ENCODE measurements around the gene SEL1L.
"Not testable (repeated sequence)": the region's sequence is repeated elsewhere in the genome, so short reads cannot be mapped to it uniquely, and the experiment has no call there.

The SEL1L gene

DNA sequence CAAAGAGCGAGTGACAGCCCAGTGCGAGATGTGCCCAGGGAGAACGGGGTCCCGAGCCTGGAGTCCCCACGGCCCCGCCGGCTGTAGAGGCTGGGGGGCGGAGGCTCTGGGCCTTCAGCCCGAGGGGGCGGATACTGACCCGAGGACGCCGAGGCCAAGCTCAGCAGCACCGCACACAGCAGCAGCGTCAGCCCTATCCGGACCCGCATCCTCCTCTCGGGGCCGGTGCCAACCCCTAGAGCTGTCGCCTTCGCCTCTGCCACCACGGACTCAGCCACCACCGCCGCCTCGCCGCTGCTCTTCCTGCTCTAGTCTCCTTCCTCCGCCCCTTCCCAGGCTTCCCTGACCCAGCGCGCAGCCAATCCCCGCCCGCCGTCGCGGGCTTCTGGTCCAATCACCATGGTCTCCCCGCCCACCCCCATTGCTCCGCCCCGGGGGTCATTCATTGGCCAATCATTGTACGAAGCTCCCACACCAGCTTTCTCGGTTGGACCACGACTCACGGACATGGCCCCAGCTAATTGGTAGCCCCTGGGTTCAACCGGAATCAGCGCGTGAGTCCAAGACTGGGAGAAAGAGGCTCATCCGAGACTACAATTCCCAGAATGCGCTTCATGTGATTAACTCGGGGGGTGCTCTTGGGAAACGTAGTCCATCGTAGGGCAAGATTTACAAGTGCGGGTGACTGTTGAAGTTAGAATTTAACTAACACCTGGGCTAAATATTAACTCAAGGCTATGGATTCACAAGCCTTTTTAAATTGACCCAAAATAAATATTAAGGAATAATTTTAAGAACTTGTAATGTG lies at the start of gene SEL1L:
SEL1L (minus strand) TSS at position 318 of the 808 bp plus-strand sequence; CDS start at position 209, 109 bp downstream.
- peak; percentile 99 for DNase-seq
- peak; percentile 98 for ATAC-seq

DNA sequence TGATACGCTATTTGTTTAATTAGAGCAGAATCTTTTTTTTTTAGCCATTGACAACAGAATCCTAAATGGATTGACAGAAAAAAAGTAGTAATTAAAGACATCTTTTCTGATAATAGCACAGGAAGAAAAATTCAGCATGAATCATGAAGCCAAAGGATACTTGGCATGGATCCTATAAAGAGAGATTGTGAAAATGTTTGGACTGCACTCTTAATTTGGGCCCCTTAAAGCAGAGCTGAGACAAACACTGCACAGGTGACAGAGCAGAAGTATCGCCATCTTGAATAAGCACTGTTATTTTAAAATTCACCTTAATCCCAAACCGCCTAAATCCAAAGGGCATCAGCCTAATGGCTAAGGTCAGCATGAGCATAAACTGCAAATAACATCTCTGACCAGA lies 48.8 kb upstream of the SEL1L start:
- ATAC-seq (no peak), DNase-seq (no peak)

DNA sequence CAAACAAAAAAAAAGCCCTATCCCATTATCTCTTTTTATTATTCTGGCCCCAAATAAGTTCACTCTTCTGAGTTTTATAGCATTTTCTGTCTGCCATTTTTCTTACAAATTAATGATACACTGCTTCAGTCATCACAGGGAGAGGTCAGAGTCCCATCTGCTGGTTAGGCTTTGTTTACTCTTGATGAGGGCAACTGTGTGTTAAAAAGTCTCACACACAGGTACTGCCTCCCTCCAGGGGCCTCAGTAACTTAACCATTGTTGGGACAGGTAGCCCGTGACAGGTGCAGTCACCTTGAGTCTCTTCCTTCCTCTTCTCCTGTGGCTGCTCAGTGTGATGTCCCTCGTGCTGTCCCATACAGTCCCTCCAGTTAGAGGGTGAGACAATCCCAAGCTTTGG lies 45.5 kb upstream of the SEL1L start:
- ATAC-seq (no peak), DNase-seq (no peak)

GRCh38 chr14:81571437-81571836 lies 37.8 kb upstream of the SEL1L start:
- DNase-seq: no peak
- ATAC-seq: peak; percentile 49

DNA sequence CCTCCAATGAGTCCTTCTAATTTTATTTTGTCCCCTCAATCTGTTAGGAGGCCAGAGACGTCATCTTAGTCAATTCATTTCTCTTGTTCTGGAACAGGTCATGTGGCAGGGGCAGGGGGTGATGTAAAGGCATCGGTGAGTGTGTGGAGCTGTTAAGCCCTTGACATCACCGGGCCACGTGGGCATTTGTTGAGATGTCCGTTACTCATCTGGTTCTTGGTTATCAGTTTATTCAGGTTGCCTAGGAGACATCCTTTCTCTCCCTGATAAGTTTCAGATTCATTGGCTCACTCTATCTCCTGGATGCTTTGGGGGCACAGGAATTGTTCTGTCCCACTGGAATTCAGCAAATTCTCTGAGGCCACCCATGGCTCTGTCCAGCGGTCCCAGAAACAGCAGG lies 33.6 kb upstream of the SEL1L start:
- DNase-seq (no peak), ATAC-seq (no peak)

- DNase-seq (peak; percentile 11), ATAC-seq (no peak)
Measured at GRCh38 chr14:81565441-81566290, 32.0 kb upstream of the SEL1L start.

DNA sequence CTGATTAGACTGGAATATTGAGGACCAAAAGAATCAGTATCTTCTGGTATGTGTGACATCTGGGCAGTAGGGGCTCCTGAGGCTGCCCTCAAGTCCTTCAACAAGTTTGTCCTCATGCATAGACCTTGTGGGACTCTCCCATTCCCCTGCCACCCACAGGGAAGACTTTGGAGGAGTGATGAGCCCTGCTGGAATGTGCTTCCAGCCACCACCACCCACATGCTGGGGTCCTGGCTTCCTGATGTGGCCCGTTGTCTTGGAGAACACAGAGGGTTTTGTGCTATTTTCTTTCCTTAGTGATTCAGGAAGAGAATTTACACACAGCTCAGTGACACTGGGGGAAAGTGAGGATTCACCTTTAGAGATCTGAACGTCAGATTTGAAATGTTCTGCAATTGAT lies 29.2 kb upstream of the SEL1L start:
- no peak for ATAC-seq

DNA sequence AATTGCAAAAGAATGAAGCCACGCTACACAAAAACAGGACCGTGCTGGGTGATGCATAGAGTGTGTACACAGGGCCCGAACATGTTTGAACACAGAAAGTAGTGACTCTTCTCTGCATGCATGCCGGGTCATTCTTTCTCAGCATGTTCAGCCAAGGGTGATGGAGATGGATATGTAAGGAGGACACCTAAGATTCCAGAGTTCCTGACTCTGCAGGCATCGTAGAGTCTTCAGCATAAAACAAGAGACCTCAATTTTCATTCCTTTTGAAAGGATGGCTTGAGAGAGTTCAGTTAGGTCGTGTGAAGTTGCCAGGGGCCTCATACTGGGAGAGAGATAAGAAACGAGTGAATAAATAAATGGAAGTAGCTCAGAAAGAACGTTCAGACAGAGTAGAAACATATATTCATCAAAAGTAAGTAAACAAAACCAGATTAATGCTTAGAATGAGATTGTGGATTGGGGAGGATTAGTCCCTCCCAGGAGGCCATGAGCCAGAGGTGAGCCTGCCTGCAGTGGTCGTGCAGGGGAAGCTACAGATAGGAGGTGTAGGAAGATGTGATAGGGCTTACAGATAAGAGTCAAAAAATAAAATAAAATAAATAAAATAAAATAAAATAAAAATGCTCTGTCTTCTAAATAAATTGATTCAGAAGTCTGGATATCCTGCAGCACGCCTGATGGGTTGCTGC lies 27.6 kb upstream of the SEL1L start:
- ATAC-seq: no peak
- no peak for DNase-seq

More for the DNA sequence above, 29.2 kb upstream of the SEL1L start:
- DNase-seq: no peak

DNA sequence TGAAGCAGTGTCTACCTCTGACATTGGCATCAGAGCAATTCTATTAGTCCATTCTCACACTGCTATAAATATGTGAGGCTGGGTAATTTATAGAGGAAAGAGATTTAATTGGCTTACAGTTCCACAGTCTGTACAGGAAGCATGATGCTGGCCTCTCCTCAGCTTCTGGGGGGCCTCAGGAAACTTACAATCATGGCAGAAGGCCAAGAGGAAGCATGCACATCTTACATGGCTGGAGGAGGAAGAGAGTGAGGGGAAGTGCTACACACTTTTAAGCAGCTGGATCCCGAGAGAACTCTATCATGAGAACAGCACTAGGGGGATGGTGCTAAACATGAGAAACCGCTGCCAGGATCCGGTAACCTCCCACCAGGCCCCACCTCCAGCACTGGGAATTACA lies 25.7 kb upstream of the SEL1L start:
- no peak for ATAC-seq

GRCh38 chr14:81557146-81557545 lies 23.5 kb upstream of the SEL1L start:
- DNase-seq: no peak
- no peak for ATAC-seq

More for the DNA sequence above, 25.7 kb upstream of the SEL1L start:
- no peak for DNase-seq

DNA sequence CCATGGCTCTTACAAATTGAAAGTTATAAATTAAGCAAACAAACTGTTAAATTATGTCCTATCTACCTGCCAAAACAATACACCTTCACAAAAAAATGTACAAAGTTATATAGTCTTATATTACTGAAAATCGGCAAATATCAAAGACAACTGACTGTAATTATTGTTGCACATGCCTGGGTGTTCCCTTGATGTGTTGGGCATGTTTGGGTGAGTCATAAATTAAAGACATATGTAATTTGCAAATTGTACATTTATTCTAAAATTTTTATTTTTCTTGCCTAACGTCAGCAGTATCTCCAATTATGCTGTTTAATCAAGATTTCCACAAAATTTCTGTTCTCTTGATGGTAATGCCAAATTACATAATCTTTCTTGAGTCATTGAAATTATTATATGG lies 22.0 kb upstream of the SEL1L start:
- DNase-seq (no peak), ATAC-seq (no peak)

DNA sequence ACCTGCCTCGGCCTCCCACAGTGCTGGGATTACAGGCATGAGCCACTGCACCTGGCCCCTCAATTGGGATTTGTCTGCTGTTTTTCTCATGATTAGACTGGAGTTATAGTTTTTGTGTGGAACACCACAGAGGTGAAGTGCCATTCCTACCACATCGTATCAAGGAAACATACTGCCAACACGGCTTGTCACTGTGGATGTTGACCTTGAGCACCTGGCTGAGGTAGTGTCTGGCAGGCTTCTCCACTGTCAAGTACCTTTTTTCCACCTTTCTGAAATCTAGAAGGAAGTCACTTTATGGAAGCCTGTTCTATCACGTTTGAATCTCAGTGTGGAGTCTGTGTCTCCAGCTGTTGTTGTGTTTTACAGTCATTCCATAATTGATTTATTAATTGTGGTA lies 21.4 kb upstream of the SEL1L start:
- ATAC-seq: no peak
- DNase-seq: no peak

GRCh38 chr14:81551471-81551870 lies 17.8 kb upstream of the SEL1L start:
- DNase-seq (no peak), ATAC-seq (no peak)

GRCh38 chr14:81550001-81550637 lies 16.5 kb upstream of the SEL1L start:
- DNase-seq (no peak), ATAC-seq (peak; percentile 63)

DNA sequence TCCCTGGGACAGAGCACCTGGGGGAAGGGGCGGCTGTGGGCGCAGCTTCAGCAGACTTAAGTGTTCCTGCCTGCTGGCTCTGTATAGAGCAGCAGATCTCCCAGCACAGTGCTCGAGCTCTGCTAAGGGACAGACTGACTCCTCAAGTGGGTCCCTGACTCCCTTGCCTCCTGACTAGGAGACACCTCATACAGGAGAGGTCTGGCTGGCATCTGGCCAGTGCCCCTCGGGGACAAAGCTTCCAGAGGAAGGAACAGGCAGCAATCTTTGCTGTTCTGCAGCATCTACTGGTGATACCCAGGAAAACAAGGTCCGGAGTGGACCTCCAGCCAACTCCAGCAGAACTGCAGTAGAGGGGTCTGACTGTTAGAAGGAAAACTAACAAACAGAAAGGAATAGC lies 7.6 kb upstream of the SEL1L start:
- DNase-seq, ATAC-seq: not testable (repeated sequence)

DNA sequence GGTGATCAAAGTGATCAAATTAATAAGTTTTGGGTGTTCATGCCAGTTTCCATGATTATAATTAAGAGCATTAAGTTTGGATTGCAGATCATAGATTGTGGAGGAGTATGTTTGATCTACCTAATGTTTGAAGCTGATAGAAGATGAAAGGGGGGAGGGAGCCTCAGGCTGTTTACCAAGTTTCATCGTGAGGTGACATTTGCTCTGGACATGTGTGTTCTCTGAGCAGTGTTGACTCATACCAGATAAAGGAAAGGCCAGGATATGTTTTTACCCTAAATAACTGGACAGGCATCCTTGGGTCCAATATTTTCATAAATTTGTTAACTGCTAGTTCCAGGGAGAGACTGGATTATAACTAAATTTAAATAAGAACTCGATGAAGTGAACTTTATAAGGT lies 3.5 kb upstream of the SEL1L start:
- ATAC-seq (no peak), DNase-seq (no peak)

- ATAC-seq: no peak
- no peak for DNase-seq
Measured at GRCh38 chr14:81536241-81536771, 2.7 kb upstream of the SEL1L start.

DNA sequence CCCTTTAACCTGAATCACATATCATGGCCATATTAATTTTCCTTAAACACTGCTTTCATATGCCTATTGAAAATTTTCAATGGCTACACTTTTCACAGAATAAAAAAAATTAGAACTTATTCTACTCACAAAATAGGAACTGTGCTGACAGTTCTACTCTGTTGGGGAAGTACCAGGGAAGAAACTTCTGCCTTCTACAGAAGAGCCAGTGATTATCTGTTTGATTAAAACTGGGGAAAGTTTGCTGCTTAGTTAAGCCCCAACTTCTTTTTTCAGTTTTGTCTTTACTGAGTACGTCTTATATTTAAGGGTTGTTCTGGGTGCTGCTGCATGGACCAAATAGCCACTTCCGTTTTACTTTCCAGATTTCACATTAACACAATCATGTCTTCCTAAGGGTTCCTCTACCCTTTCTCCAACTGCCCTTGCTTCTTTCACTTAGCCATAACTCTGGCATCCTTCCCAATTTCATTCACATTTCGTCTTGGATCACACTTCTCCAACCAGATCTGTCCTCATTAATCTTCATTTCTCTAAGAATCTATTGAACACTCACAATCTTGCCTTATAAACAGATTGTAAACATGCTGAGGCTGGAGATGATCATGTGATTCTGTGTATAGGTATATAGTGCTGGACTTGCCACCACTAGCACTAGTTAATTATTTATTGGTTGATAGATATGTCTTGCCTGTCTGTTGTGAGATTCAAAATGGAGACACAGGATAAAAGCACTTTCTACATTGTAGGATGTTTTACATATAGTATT lies 1.9 kb upstream of the SEL1L start:
- no peak for ATAC-seq
- no peak for DNase-seq

GRCh38 chr14:81534510-81535074 lies 939 bp upstream of the SEL1L start:
- no peak for DNase-seq

GRCh38 chr14:81533212-81533535 lies 479 bp downstream of the SEL1L start:
- ATAC-seq (no peak), DNase-seq (no peak)

More at GRCh38 chr14:81534510-81535074, 939 bp upstream of the SEL1L start:
- no peak for ATAC-seq

- ATAC-seq (no peak), DNase-seq (no peak)
Measured at GRCh38 chr14:81529391-81529790, 4.3 kb downstream of the SEL1L start.
